ENCODE data around the gene IL1RAP. TPM values are rescaled to one million over a fixed set of nuclear protein-coding genes. Genes with fewer than 3 reads are reported as not detected.

IL1RAP gene
- total RNA-seq, 1 donor from 2014 or later = 26.0 TPM

- H3K9me3 ChIP-seq = no peaks in the 10 kb centered on the region
- DNase-seq (ENCODE audit: extremely low spot score in 2 of 2) = no peak
- no peak for TF ChIP-seq POLR2A (IDR thresholded peaks at IDR 0.05)
- TF ChIP-seq CTCF (IDR thresholded peaks at IDR 0.05) = no peak
- no peak for TF ChIP-seq POLR2AphosphoS5 (IDR thresholded peaks at IDR 0.05; ENCODE audit: insufficient read depth in 1 of 2, low read depth in 1 of 2)
- no peak overlapping the region for H3K27ac ChIP-seq
- intact Hi-C loops (cut with DNase I) = no loop called here
- H3K36me3 ChIP-seq = no peaks in the 10 kb centered on the region
- H3K4me3 ChIP-seq = no peak overlapping the region
- H3K4me1 ChIP-seq = no peaks in the 10 kb centered on the region
- no peaks in the 10 kb centered on the region for H3K27me3 ChIP-seq
These were observed 113.2 kb downstream of the IL1RAP start for GRCh38 chr3:190626951-190627620.

- no peak overlapping the region for H3K27ac ChIP-seq
- H3K4me1 ChIP-seq = no peaks in the 10 kb centered on the region
- no peak for DNase-seq (ENCODE audit: extremely low spot score in 2 of 2)
- H3K4me3 ChIP-seq = no peak overlapping the region
- no peaks in the 10 kb centered on the region for H3K27me3 ChIP-seq
- no peak for TF ChIP-seq POLR2AphosphoS5 (IDR thresholded peaks at IDR 0.05; ENCODE audit: insufficient read depth in 1 of 2, low read depth in 1 of 2)
- no peak for TF ChIP-seq CTCF (IDR thresholded peaks at IDR 0.05)
- no peak for TF ChIP-seq POLR2A (IDR thresholded peaks at IDR 0.05)
- intact Hi-C loops (cut with DNase I) = no loop called here
- no peaks in the 10 kb centered on the region for H3K9me3 ChIP-seq
- no peaks in the 10 kb centered on the region for H3K36me3 ChIP-seq
These were observed 115.2 kb downstream of the IL1RAP start for GRCh38 chr3:190629088-190629487.

- no peaks in the 10 kb centered on the region for H3K36me3 ChIP-seq
- TF ChIP-seq POLR2A (IDR thresholded peaks at IDR 0.05) (no peak), POLR2AphosphoS5 (IDR thresholded peaks at IDR 0.05; ENCODE audit: insufficient read depth in 1 of 2, low read depth in 1 of 2) (no peak), CTCF (IDR thresholded peaks at IDR 0.05) (no peak)
- no peaks in the 10 kb centered on the region for H3K27me3 ChIP-seq
- H3K4me1 ChIP-seq = no peaks in the 10 kb centered on the region
- H3K4me3 ChIP-seq = no peak overlapping the region
- no peak for DNase-seq (ENCODE audit: extremely low spot score in 2 of 2)
- intact Hi-C loops (cut with DNase I) = no loop called here
- no peak overlapping the region for H3K27ac ChIP-seq
- no peaks in the 10 kb centered on the region for H3K9me3 ChIP-seq
These were observed 117.4 kb downstream of the IL1RAP start for GRCh38 chr3:190631295-190631694.

- no peaks in the 10 kb centered on the region for H3K9me3 ChIP-seq
- no peaks in the 10 kb centered on the region for H3K4me1 ChIP-seq
- TF ChIP-seq CTCF (IDR thresholded peaks at IDR 0.05) (no peak), POLR2A (IDR thresholded peaks at IDR 0.05) (no peak), POLR2AphosphoS5 (IDR thresholded peaks at IDR 0.05; ENCODE audit: insufficient read depth in 1 of 2, low read depth in 1 of 2) (no peak)
- intact Hi-C loops (cut with DNase I) = loop anchor here (5.0 kb wide), 1 partner anchor 69 kb away; no protein-coding TSS in a partner anchor
- no peaks in the 10 kb centered on the region for H3K27me3 ChIP-seq
- H3K27ac ChIP-seq = no peak overlapping the region
- DNase-seq (ENCODE audit: extremely low spot score in 2 of 2) = no peak
- H3K36me3 ChIP-seq = no peaks in the 10 kb centered on the region
- H3K4me3 ChIP-seq = no peak overlapping the region
These were observed 127.7 kb downstream of the IL1RAP start for GRCh38 chr3:190641564-190641963.

- Histone ChIP-seq H3K27ac (no peak overlapping the region), H3K27me3 (no peaks in the 10 kb centered on the region), H3K4me1 (no peaks in the 10 kb centered on the region), H3K9me3 (no peaks in the 10 kb centered on the region), H3K36me3 (no peaks in the 10 kb centered on the region), H3K4me3 (no peak overlapping the region)
- intact Hi-C loops (cut with DNase I) = loop anchor here (5.0 kb wide), 1 partner anchor 70 kb away; no protein-coding TSS in a partner anchor
- TF ChIP-seq CTCF (IDR thresholded peaks at IDR 0.05) = no peak
- no peak for TF ChIP-seq POLR2AphosphoS5 (IDR thresholded peaks at IDR 0.05; ENCODE audit: insufficient read depth in 1 of 2, low read depth in 1 of 2)
- TF ChIP-seq POLR2A (IDR thresholded peaks at IDR 0.05) = no peak
- DNase-seq (ENCODE audit: extremely low spot score in 2 of 2) = no peak
These were observed 128.1 kb downstream of the IL1RAP start for GRCh38 chr3:190642016-190642415.

Measured in vagina (tissue), 2 donors.